ENCODE measurements around the gene BDNF.

Gene BDNF

DNA sequence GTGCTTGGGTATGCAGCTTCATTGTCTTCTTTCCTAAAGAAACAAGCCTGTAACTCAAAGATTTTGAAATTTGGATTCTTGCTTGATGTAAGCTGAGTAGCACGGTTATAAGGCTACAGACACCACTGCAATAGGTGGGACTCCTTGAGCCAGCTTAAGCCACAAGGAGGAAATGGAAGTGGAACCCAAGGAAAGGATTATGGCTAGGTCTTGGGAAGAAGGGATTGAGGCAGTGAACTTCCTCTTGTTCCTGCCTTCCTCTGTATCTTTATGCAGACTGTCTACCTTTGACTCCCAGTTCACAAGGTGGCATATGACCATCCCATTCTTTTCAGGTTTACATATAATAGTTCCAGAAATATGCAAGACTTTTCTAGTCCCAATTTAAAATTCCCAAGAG is 72.3 kb downstream of the BDNF start:
- Histone ChIP-seq H3K27ac (ENCODE audit: insufficient read depth, low read depth, low read length, poor library complexity, severe bottlenecking) (no peak overlapping the region), H3K4me3 (ENCODE audit: insufficient read depth, low read depth, low read length) (no peak overlapping the region), H3K9me3 (ENCODE audit: control insufficient read depth, low read length) (no peaks in the 10 kb centered on the region), H3K27me3 (ENCODE audit: control insufficient read depth, insufficient read depth, low read length, poor library complexity, severe bottlenecking) (no peaks in the 10 kb centered on the region), H3K36me3 (ENCODE audit: control insufficient read depth, insufficient read depth, low read length) (no peaks in the 10 kb centered on the region), H3K4me1 (ENCODE audit: control insufficient read depth, insufficient read depth, low read length) (no peaks in the 10 kb centered on the region)
- 91% methylated on average over 1 of the region's 1 CpG for WGBS, 2 experiments

DNA sequence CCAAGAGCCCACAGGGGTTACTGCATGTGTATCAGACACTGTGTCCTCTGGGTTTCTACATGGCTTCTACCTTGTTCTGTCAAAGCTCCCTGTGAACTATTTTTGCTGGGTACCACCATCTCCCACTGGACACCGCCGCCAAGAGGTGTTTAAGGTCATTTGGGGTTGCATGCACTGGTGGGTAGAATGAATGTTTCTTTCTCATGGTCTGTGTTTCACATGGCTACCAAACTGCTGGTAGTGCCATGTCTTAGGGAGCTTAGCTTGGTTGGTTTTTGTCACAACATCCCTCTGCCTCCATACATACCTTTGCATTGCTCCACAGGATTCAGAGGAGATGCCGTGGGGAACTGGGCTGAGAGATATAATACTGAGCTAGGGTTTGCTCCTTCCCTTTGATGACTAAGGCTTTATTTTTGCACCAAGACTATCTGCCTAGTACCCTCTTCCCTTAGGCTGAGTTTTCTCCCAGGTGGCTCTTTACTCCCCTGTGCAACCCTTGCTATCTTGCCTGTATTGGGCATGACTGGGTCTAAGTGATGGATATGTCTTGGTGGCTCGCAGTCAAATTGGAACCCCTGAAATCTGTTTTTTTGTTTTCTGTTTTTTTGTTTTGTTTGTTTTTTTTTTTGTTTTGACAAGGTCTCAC is 73.2 kb downstream of the BDNF start:
- Histone ChIP-seq H3K9me3 (ENCODE audit: control insufficient read depth, low read length) (no peaks in the 10 kb centered on the region), H3K27ac (ENCODE audit: insufficient read depth, low read depth, low read length, poor library complexity, severe bottlenecking) (no peak overlapping the region), H3K4me3 (ENCODE audit: insufficient read depth, low read depth, low read length) (no peak overlapping the region), H3K36me3 (ENCODE audit: control insufficient read depth, insufficient read depth, low read length) (no peaks in the 10 kb centered on the region), H3K4me1 (ENCODE audit: control insufficient read depth, insufficient read depth, low read length) (no peaks in the 10 kb centered on the region), H3K27me3 (ENCODE audit: control insufficient read depth, insufficient read depth, low read length, poor library complexity, severe bottlenecking) (no peaks in the 10 kb centered on the region)
- WGBS, 2 experiments, result 95 to 98% methylated on average over 4 of the region's 4 CpGs

DNA sequence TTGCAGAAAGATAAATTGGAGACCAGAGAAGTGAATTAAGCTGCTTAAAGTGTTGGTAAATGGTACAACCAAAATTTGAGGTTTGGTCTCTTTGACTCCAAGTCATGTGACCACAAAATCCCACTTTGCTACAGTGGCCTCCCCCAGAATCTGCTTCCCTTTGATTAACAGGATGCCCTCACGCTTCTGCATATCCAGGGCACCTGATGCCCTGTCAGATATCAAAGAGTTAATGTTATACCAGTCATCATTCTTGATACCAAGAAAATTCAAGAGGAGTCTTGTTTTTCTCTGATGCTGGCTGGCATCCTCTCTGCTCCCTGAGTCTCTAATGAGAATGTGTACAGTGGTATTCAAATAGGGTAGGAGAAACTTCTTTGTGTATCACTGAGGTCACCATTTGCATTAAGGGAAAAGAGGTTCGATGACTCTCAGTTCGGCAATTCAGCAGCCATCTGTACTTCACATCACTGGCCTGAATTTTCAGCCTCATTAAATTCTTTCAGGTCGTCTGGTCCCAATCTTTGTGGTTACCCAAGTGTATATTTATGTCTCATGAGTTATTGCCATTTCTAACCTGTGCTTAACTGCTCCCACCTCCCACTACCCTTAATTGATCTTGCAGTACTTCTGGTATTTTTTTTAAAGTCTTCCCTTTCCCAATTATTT is 73.9 kb downstream of the BDNF start:
- WGBS, 2 experiments, result 96 to 97% methylated on average over 4 of the region's 4 CpGs
- no peaks in the 10 kb centered on the region for H3K9me3 ChIP-seq (ENCODE audit: control insufficient read depth, low read length)
- H3K4me1 ChIP-seq (ENCODE audit: control insufficient read depth, insufficient read depth, low read length), result no peaks in the 10 kb centered on the region
- H3K4me3 ChIP-seq (ENCODE audit: insufficient read depth, low read depth, low read length), result no peak overlapping the region
- no peak overlapping the region for H3K27ac ChIP-seq (ENCODE audit: insufficient read depth, low read depth, low read length, poor library complexity, severe bottlenecking)
- no peaks in the 10 kb centered on the region for H3K36me3 ChIP-seq (ENCODE audit: control insufficient read depth, insufficient read depth, low read length)
- no peaks in the 10 kb centered on the region for H3K27me3 ChIP-seq (ENCODE audit: control insufficient read depth, insufficient read depth, low read length, poor library complexity, severe bottlenecking)

GRCh38 chr11:27625347-27625912 is 74.8 kb downstream of the BDNF start:
- no peaks in the 10 kb centered on the region for H3K4me1 ChIP-seq (ENCODE audit: control insufficient read depth, insufficient read depth, low read length)
- no peaks in the 10 kb centered on the region for H3K36me3 ChIP-seq (ENCODE audit: control insufficient read depth, insufficient read depth, low read length)
- 97 to 100% methylated on average over 1 of the region's 1 CpG for WGBS, 2 experiments

DNA sequence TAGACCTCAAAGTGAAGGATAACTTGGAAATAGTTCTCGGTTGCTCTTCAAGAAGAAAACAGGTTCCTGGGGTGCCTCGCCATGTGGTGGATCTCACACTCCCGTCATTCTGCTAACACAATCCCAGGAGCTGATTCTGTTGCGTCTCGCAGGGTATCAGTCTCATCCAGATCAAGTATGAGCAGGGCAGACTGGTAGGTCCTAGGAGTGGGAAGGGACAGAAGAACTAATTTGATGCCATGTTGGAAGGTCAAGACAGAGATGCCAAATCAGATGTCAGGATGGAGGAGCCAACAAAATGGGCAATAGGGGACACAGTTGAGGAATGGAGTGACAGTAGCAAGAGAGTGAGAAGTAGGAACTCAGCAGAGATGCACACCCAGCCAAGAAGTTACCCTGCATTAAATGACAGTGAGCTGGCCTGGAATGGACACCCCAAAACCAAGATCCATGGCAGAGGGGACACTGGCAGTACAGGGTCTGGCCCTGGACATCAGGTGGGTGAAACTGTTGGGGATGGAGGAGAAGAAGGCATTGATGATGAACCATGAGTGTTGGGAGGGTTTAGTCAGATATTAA is 76.2 kb downstream of the BDNF start:
- H3K36me3 ChIP-seq (ENCODE audit: control insufficient read depth, insufficient read depth, low read length), result no peaks in the 10 kb centered on the region
- H3K4me1 ChIP-seq (ENCODE audit: control insufficient read depth, insufficient read depth, low read length), result no peaks in the 10 kb centered on the region
- H3K9me3 ChIP-seq (ENCODE audit: control insufficient read depth, low read length), result no peaks in the 10 kb centered on the region
- no peak overlapping the region for H3K27ac ChIP-seq (ENCODE audit: insufficient read depth, low read depth, low read length, poor library complexity, severe bottlenecking)
- no peak overlapping the region for H3K4me3 ChIP-seq (ENCODE audit: insufficient read depth, low read depth, low read length)
- H3K27me3 ChIP-seq (ENCODE audit: control insufficient read depth, insufficient read depth, low read length, poor library complexity, severe bottlenecking), result no peaks in the 10 kb centered on the region
- WGBS, 2 experiments, result 75 to 76% methylated on average over 5 of the region's 5 CpGs

More at GRCh38 chr11:27625347-27625912, 74.8 kb downstream of the BDNF start:
- Histone ChIP-seq H3K4me3 (ENCODE audit: insufficient read depth, low read depth, low read length) (no peak overlapping the region), H3K27ac (ENCODE audit: insufficient read depth, low read depth, low read length, poor library complexity, severe bottlenecking) (no peak overlapping the region), H3K27me3 (ENCODE audit: control insufficient read depth, insufficient read depth, low read length, poor library complexity, severe bottlenecking) (no peaks in the 10 kb centered on the region), H3K9me3 (ENCODE audit: control insufficient read depth, low read length) (no peaks in the 10 kb centered on the region)

DNA sequence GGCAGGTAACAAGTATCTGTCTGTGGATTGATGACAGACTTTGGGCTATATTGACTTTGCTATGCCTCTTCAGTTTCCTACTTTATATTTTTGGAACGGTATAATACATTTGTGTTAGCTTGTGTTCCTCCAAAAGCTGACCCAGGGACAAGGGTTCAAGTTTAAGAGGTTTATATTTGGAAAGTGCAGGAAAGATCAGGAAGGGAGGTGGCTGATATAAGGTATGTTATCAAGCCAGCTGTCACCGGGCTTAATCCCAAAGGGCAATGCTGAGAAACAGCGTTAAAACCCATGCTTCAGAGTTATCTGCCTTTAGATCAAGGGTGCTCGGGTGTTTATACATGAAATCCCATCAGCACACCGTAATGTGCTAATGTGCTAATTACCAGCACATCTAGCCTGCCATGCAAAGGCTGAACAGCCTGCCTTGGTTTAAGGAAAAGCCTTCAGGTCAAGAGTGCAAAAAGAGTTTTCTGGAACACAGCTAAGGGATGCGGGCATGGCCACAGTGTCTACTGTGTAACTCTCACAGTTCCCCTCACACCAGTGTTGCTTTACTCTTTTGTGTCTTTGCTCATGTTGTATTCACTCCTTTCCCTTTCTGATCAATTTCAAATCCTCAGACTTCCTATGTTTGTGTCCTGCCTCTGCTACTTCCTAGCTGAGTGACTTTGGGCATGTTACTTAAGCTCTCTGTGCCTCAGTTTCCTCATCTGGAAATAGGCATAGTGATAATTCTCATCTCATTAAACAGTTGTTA is 77.5 kb downstream of the BDNF start:
- Histone ChIP-seq H3K27me3 (ENCODE audit: control insufficient read depth, insufficient read depth, low read length, poor library complexity, severe bottlenecking) (no peaks in the 10 kb centered on the region), H3K4me1 (ENCODE audit: control insufficient read depth, insufficient read depth, low read length) (no peaks in the 10 kb centered on the region), H3K27ac (ENCODE audit: insufficient read depth, low read depth, low read length, poor library complexity, severe bottlenecking) (no peak overlapping the region), H3K4me3 (ENCODE audit: insufficient read depth, low read depth, low read length) (no peak overlapping the region), H3K9me3 (ENCODE audit: control insufficient read depth, low read length) (no peaks in the 10 kb centered on the region), H3K36me3 (ENCODE audit: control insufficient read depth, insufficient read depth, low read length) (no peaks in the 10 kb centered on the region)
- 92 to 93% methylated on average over 6 of the region's 6 CpGs for WGBS, 2 experiments

DNA sequence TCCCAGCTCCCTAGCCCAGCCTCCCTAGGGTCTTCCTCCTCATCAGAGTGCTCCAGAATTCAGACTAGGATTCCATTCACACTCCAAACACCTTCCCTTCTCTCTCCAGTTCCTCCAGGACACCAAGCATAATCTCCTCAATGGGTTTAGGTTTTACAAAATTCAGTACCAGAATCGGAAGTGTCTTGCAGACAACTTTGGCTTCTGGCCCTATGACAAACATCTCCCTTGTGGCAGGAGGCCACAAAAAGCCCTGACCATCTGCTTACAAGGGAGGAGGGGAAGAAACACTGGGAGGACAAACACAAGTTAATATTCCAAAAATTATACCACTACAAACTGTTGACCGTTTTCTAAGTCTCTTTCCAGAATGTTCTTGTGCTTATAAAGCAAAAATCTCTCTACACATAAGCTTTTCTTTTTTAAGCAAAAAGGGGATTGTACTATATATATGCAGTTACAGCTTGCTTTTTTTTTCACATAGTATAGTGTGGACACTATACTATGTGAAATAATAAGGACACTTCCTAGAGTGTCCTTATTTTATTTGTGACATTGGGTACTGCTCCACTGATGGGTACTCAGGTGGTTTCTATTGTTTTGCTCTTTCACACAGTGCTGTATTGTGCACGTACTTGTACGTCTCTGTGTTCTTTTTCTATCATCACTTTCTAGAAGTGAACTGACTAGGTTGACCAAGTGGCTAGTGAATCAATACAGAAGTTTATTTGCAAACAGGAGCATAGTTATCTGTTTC is 78.7 kb downstream of the BDNF start:
- Histone ChIP-seq H3K9me3 (ENCODE audit: control insufficient read depth, low read length) (no peaks in the 10 kb centered on the region), H3K27me3 (ENCODE audit: control insufficient read depth, insufficient read depth, low read length, poor library complexity, severe bottlenecking) (no peaks in the 10 kb centered on the region), H3K4me3 (ENCODE audit: insufficient read depth, low read depth, low read length) (no peak overlapping the region), H3K4me1 (ENCODE audit: control insufficient read depth, insufficient read depth, low read length) (no peaks in the 10 kb centered on the region), H3K36me3 (ENCODE audit: control insufficient read depth, insufficient read depth, low read length) (no peaks in the 10 kb centered on the region), H3K27ac (ENCODE audit: insufficient read depth, low read depth, low read length, poor library complexity, severe bottlenecking) (no peak overlapping the region)
- 83 to 89% methylated on average over 4 of the region's 4 CpGs for WGBS, 2 experiments

- H3K27ac ChIP-seq (ENCODE audit: insufficient read depth, low read depth, low read length, poor library complexity, severe bottlenecking), result no peak overlapping the region
- H3K27me3 ChIP-seq (ENCODE audit: control insufficient read depth, insufficient read depth, low read length, poor library complexity, severe bottlenecking), result no peaks in the 10 kb centered on the region
- H3K4me3 ChIP-seq (ENCODE audit: insufficient read depth, low read depth, low read length), result no peak overlapping the region
- H3K9me3 ChIP-seq (ENCODE audit: control insufficient read depth, low read length), result no peaks in the 10 kb centered on the region
- no peaks in the 10 kb centered on the region for H3K4me1 ChIP-seq (ENCODE audit: control insufficient read depth, insufficient read depth, low read length)
- no peaks in the 10 kb centered on the region for H3K36me3 ChIP-seq (ENCODE audit: control insufficient read depth, insufficient read depth, low read length)
- WGBS, 2 experiments, result 90 to 93% methylated on average over 1 to 2 of the region's 2 CpGs
Observed at GRCh38 chr11:27619763-27620335, 80.4 kb downstream of the BDNF start.

- H3K27ac ChIP-seq (ENCODE audit: insufficient read depth, low read depth, low read length, poor library complexity, severe bottlenecking), result no peak overlapping the region
- H3K9me3 ChIP-seq (ENCODE audit: control insufficient read depth, low read length), result no peaks in the 10 kb centered on the region
- H3K4me3 ChIP-seq (ENCODE audit: insufficient read depth, low read depth, low read length), result no peak overlapping the region
- no peaks in the 10 kb centered on the region for H3K27me3 ChIP-seq (ENCODE audit: control insufficient read depth, insufficient read depth, low read length, poor library complexity, severe bottlenecking)
- no peaks in the 10 kb centered on the region for H3K4me1 ChIP-seq (ENCODE audit: control insufficient read depth, insufficient read depth, low read length)
- 95% methylated on average over 5 of the region's 5 CpGs for WGBS, 2 experiments
- no peaks in the 10 kb centered on the region for H3K36me3 ChIP-seq (ENCODE audit: control insufficient read depth, insufficient read depth, low read length)
Observed at GRCh38 chr11:27619039-27619574, 81.1 kb downstream of the BDNF start.

Measured in ectodermal cell (in vitro differentiated cells).